ENCODE results near the gene METTL16.

METTL16 gene

GRCh38 chr17:2427910-2428309 lies 83.8 kb downstream of the METTL16 start:
- DNase-seq (ENCODE audit: low read depth) = no peak
- no peak for TF ChIP-seq CTCF (IDR thresholded peaks at IDR 0.05; ENCODE audit: control insufficient read depth, extremely low read depth, insufficient read depth)
- H3K4me3 ChIP-seq (ENCODE audit: low read depth, low read length) = no peak overlapping the region

DNA sequence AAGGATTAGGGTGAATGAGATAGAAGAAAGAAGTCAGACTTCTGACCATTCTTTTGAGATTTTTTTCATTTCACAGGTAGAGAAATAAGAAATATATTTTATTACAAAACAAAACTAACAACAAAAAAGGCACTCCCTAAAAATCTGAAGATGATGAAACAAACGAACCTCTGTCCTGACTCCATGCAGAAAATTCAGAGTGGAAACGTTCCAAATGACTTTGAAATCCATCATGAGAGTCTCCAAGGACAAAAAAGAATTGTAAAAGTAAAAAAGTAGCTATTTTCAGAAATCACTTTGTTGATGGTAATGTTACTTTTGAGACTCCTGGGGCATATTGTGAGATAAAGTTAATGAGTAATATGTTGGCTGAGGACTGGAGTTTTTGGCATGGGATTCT lies 84.5 kb downstream of the METTL16 start:
- H3K4me3 ChIP-seq (ENCODE audit: low read depth, low read length) = no peak overlapping the region
- no peak for TF ChIP-seq CTCF (IDR thresholded peaks at IDR 0.05; ENCODE audit: control insufficient read depth, extremely low read depth, insufficient read depth)
- no peak for DNase-seq (ENCODE audit: low read depth)

- no peak for TF ChIP-seq CTCF (IDR thresholded peaks at IDR 0.05; ENCODE audit: control insufficient read depth, extremely low read depth, insufficient read depth)
- no peak for DNase-seq (ENCODE audit: low read depth)
Observed at GRCh38 chr17:2423271-2423670, 88.4 kb downstream of the METTL16 start.

DNA sequence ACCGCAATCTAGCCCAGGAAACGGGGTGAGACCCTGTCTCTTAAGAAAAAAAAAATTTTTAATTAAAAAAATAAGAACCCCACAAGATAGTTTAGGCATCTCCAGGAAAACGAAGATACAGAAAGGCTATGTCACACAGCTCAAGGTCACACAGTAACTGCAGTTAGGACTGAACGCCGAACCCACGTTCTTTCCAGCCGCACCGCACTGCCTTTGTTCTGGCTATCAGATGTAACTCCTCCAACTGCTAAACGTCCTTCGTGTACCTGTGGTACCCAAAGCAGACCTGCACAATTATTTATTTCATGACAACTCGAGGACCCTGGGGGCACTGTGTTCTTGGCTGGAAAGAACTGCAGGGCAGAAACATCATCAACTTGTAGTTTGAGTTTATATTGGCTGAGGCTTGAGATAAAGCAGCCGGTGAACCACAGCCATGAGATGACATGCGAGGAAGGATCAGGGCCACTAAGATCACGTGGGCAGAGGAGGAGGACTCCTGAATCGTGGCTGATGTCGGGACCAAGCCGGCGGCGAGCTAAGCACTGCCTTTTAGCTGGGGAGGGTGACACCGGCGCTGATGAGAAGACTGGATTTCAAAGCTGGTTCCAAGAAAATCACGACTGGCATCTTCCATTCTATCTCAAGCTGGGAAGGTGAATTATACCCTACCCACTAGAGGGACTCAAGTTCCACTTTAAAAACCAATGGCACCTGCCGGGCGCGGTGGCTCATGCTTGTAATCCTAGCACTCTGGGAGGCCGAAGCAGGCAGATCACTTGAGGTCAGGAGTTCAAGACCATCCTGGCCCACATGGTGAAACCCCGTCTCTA lies 90.2 kb downstream of the METTL16 start:
- no peak for DNase-seq (ENCODE audit: low read depth)
- peak; percentile 12; the same call in 1 of the 2 replicates for TF ChIP-seq CTCF (IDR thresholded peaks at IDR 0.05; ENCODE audit: control insufficient read depth, extremely low read depth, insufficient read depth)
- H3K4me3 ChIP-seq (ENCODE audit: low read depth, low read length) = no peak overlapping the region

More at GRCh38 chr17:2423271-2423670, 88.4 kb downstream of the METTL16 start:
- H3K4me3 ChIP-seq (ENCODE audit: low read depth, low read length) = no peak overlapping the region

GRCh38 chr17:2420176-2420575 lies 91.5 kb downstream of the METTL16 start:
- no peak overlapping the region for H3K4me3 ChIP-seq (ENCODE audit: low read depth, low read length)
- no peak for DNase-seq (ENCODE audit: low read depth)
- TF ChIP-seq CTCF (IDR thresholded peaks at IDR 0.05; ENCODE audit: control insufficient read depth, extremely low read depth, insufficient read depth) = no peak

- no peak for TF ChIP-seq CTCF (IDR thresholded peaks at IDR 0.05; ENCODE audit: control insufficient read depth, extremely low read depth, insufficient read depth)
- DNase-seq (ENCODE audit: low read depth) = no peak
Observed at GRCh38 chr17:2419486-2419885, 92.2 kb downstream of the METTL16 start.

DNA sequence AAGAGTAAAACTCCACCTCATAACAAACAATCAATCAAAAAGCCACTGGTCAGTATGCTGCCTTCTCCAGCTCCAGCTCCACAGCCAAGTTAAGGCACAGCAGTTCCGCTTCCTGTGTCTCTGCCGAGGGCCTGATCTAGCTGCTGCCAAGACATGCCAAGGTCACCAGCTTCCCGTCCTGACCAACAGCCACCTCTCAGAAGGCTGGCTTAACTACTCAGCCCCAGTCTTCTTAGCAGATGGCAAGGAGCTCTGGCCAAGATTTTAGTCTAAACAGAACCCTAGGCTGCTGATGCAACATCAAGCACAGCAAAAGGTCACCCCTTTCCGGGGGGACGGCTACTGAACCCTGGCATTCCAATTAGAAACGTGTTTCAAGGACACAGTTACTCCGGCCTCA lies 93.1 kb downstream of the METTL16 start:
- H3K4me3 ChIP-seq (ENCODE audit: low read depth, low read length) = no peak overlapping the region
- no peak for DNase-seq (ENCODE audit: low read depth)
- TF ChIP-seq CTCF (IDR thresholded peaks at IDR 0.05; ENCODE audit: control insufficient read depth, extremely low read depth, insufficient read depth) = no peak

More at GRCh38 chr17:2419486-2419885, 92.2 kb downstream of the METTL16 start:
- H3K4me3 ChIP-seq (ENCODE audit: low read depth, low read length) = no peak overlapping the region

All from LNCaP clone FGC (cell line).